ENCODE measurements around the gene FADS3. TPM values are rescaled to one million over a fixed set of nuclear protein-coding genes. Genes with fewer than 3 reads are reported as not detected.

Gene FADS3
- total RNA-seq, 2 experiments from 2014 or later: 3.8 to 4.5 TPM

DNA sequence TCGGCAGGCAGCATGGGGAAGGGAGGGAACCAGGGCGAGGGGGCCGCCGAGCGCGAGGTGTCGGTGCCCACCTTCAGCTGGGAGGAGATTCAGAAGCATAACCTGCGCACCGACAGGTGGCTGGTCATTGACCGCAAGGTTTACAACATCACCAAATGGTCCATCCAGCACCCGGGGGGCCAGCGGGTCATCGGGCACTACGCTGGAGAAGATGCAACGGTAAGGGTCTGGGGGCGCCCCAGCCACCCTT, 63.0 kb downstream of the FADS3 start:
- H3K27ac Mint-ChIP-seq: peak overlapping the region; percentile 93
- ATAC-seq (no peak), DNase-seq (no peak)
- peaks cover 2% of the 10 kb centered on the region for H3K27me3 Mint-ChIP-seq (ENCODE audit: low read depth)
- CTCF ChIA-PET: interaction anchor here (1.0 to 4.9 kb wide), 8 partner anchors 9 to 42 kb away, joined by 3 to 53 read pairs (median 4); partner anchors contain the start of genes FADS1 and FEN1
- H3K4me3 Mint-ChIP-seq: peak overlapping the region; percentile 89
- peaks cover 52% of the 10 kb centered on the region for H3K4me1 Mint-ChIP-seq (ENCODE audit: low read depth)
- peaks cover 58% of the 10 kb centered on the region for H3K36me3 Mint-ChIP-seq (ENCODE audit: low read depth)
- no peaks in the 10 kb centered on the region for H3K9me3 Mint-ChIP-seq (ENCODE audit: insufficient read depth)
- POLR2A ChIA-PET: interaction anchor here (1.0 to 4.8 kb wide), 9 partner anchors 11 to 273 kb away, joined by 3 to 48 read pairs (median 6); partner anchors contain the start of genes FADS1, FEN1 and TMEM258

DNA sequence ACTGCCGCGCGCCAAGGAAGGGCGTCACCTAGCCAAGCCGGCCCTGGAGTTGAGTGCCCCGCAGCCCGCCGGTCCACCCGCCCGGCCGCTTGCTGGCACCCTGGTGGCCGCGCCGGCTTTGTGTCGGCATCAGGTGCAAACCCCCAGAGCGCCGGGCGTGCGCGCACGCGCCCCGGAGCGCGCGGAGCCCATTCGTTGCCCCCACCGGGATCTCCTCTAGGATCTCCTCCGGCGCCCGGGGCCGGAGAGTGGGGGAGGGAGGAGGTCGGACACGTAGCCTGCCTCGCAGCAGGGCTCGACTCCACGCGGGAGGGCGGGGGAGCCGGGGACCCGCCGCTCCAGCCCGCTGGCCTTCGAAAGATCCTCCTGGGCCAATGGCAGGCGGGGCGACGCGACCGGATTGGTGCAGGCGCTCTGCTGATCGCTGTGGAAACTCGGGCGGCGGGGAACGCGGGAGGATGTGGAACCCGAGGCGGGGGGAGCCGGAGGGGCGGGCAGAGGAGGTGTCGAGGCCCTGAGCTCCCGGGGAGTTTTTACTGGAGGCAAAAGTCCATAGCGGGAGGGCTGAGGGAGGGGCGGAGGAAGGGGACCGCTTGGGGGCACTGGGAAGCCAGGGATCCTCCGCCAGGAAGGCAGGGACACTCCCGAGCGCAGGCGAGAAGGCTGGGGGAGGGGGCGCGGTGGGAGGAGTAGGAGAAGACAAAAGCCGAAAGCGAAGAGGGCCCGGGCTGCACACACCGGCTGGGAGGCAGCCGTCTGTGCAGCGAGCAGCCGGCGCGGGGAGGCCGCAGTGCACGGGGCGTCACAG, 63.6 kb downstream of the FADS3 start, which contains the start of gene FADS2:
Gene FADS2, plus strand, starts transcription at position 730 of the 808 bp plus-strand sequence. CDS start 91 bp downstream, outside the sequence.
- peak within 1 kb of the TSS; percentile 89 for H3K4me3 Mint-ChIP-seq
- ATAC-seq (peak; percentile 86), DNase-seq (peak; percentile 96)
- ChIA-PET CTCF (interaction anchor here (1.0 to 4.9 kb wide), 8 partner anchors 10 to 42 kb away, joined by 3 to 53 read pairs (median 3); partner anchors contain the start of genes FADS1 and FEN1), POLR2A (interaction anchor here (1.0 to 4.8 kb wide), 8 partner anchors 10 to 274 kb away, joined by 3 to 48 read pairs (median 10); partner anchors contain the start of genes FADS1, FEN1 and TMEM258)
- H3K27ac Mint-ChIP-seq: peak within 1 kb of the TSS; percentile 93
- H3K9me3 Mint-ChIP-seq (ENCODE audit: insufficient read depth): no peaks in the 10 kb centered on the region
- H3K4me1 Mint-ChIP-seq (ENCODE audit: low read depth): peaks cover 46% of the 10 kb centered on the region
- H3K36me3 Mint-ChIP-seq (ENCODE audit: low read depth): peaks cover 57% of the 10 kb centered on the region
- peaks cover 2% of the 10 kb centered on the region for H3K27me3 Mint-ChIP-seq (ENCODE audit: low read depth)

DNA sequence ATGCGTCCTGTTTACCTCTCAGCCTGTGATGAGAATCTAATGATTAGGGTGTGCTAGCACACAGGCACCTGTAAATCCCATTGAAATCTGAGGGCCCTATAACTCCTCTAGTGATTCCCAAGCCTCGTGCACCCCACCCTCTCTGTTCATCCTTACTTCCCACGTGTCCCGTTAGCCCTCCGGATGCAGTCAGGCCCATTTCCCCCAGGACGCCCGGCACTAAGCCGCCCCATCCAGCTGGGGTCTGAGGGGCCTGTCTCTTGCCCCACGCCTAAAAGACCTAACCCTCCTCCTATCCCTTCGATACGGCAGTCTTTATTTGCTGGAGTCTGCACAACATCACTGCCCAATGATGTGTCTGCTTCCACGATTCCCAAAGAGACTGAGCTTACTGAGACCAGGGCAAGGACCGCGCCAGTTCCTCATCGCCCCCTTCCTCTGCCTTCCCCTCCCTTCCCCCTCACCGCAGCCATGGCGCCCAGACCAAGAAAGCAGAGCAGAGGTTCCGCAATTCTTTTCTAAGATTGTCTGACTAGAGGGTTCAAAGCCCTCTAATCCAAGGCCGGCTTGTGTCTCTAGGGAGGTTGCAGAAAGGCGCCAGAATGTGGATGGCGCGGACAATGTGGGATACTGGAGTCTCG, 64.3 kb downstream of the FADS3 start:
- peaks cover 52% of the 10 kb centered on the region for H3K36me3 Mint-ChIP-seq (ENCODE audit: low read depth)
- ChIA-PET CTCF (interaction anchor here (0.9 to 1.0 kb wide), 2 partner anchors 12 to 29 kb away, joined by 3 to 4 read pairs; no protein-coding TSS in a partner anchor), POLR2A (interaction anchor here (0.8 to 4.8 kb wide), 5 partner anchors 9 to 35 kb away, joined by 4 to 48 read pairs (median 33); partner anchors contain the start of genes FADS1, FEN1 and TMEM258)
- ATAC-seq (no peak), DNase-seq (no peak)
- peaks cover 2% of the 10 kb centered on the region for H3K27me3 Mint-ChIP-seq (ENCODE audit: low read depth)
- no peaks in the 10 kb centered on the region for H3K9me3 Mint-ChIP-seq (ENCODE audit: insufficient read depth)
- H3K4me3 Mint-ChIP-seq: peak overlapping the region; percentile 89
- peaks cover 39% of the 10 kb centered on the region for H3K4me1 Mint-ChIP-seq (ENCODE audit: low read depth)
- H3K27ac Mint-ChIP-seq: peak overlapping the region; percentile 93

Small RNA genes lying within 50 kb of the gene (microRNA-seq; reads per million reads assigned to microRNA genes)
- gene MIR6746: not detected

Other genes starting within 250 kb of the FADS3 start
- under 1 TPM in 1 of 2 experiments, not detected in 1; 0.05 TPM for gene DAGLA, start 211.2 kb downstream of the FADS3 start, total RNA-seq
- 1 to 10 TPM; 2.8 to 2.9 TPM for gene MYRF, start 138.9 kb downstream of the FADS3 start, total RNA-seq
- gene TMEM258, start 98.9 kb downstream of the FADS3 start, total RNA-seq: 100 to 1,000 TPM; 154 to 163 TPM
- 100 to 1,000 TPM; 146 TPM for gene FEN1, start 98.6 kb downstream of the FADS3 start, total RNA-seq
- 10 to 100 TPM; 84.1 to 92.8 TPM for gene FADS1, start 74.5 kb downstream of the FADS3 start, total RNA-seq
- gene FADS2, start 63.2 kb downstream of the FADS3 start, total RNA-seq: 100 to 1,000 TPM; 395 to 416 TPM
- not detected for gene RAB3IL1, start 26.0 kb upstream of the FADS3 start, total RNA-seq
- not detected for gene BEST1, start 58.8 kb upstream of the FADS3 start, total RNA-seq
- gene FTH1, start 76.1 kb upstream of the FADS3 start, total RNA-seq: 100 to 1,000 TPM; 709 to 727 TPM
- 100 to 1,000 TPM; 195 to 211 TPM for gene INCENP, start 232.5 kb upstream of the FADS3 start, total RNA-seq

All from activated CD8-positive, alpha-beta T cell treated with anti-CD3 and anti-CD28 coated beads, Interleukin-2, amount 10 ng/mL, durations not matched to agents 7 days and 5 days (primary cell).